Natural killer cell (primary cell): ENCODE data around the gene CSTB. TPM values are rescaled to one million over a fixed set of nuclear protein-coding genes. Genes with fewer than 3 reads are reported as not detected.

Experiments used
- ATAC-seq, 3 donors: fragments of 150-1000 bp in 2 of 3; fragments of 200-7000 bp in 1 of 3; cut with Tn5 transposase; 1 replicate in 1 of 3; 2 replicates in 2 of 3; pipeline ENCODE4 v1.10.0; 2021; ENCODE audit warnings: mild to moderate bottlenecking in 2 of 3, moderate library complexity in 2 of 3
- DNase-seq, 2 donors: peaks; one replicate each; pipeline versions ENCODE4 v3.0.0 to v3.0.0-alpha.2; 2013 to 2021; ENCODE audit warnings: mixed read lengths in 1 of 2
- H3K27ac ChIP-seq: one replicate; pipeline ENCODE4 v1.5.1; 2013; ENCODE audit warnings: mild to moderate bottlenecking, low read length
- H3K27me3 ChIP-seq: one replicate; pipeline ENCODE4 v1.6.1; 2013; ENCODE audit warnings: low read length; ENCODE audit not compliant: control insufficient read depth, insufficient read depth
- H3K36me3 ChIP-seq: one replicate; pipeline ENCODE4 v1.6.1; 2013; ENCODE audit warnings: low read length; ENCODE audit not compliant: control insufficient read depth, insufficient read depth
- H3K4me1 ChIP-seq: one replicate; pipeline ENCODE4 v1.6.1; 2013; ENCODE audit warnings: low read length; ENCODE audit not compliant: control insufficient read depth, insufficient read depth
- H3K4me3 ChIP-seq: one replicate; pipeline ENCODE4 v1.5.1; 2013; ENCODE audit warnings: low read length
- H3K9me3 ChIP-seq: one replicate; pipeline ENCODE4 v1.6.1; 2013; ENCODE audit warnings: low read length; ENCODE audit not compliant: control insufficient read depth, insufficient read depth
- H3K27ac Mint-ChIP-seq, 2 donors: one replicate each; pipeline ENCODE4 v1.8.0; 2022; ENCODE audit warnings: mild to moderate bottlenecking in 2 of 2, mixed read lengths in 2 of 2, moderate library complexity in 1 of 2
- H3K27me3 Mint-ChIP-seq, 2 donors: one replicate each; pipeline ENCODE4 v1.8.0; 2022; ENCODE audit warnings: low read depth in 2 of 2, mixed read lengths in 2 of 2
- H3K36me3 Mint-ChIP-seq: one replicate; pipeline ENCODE4 v1.8.0; 2022; ENCODE audit warnings: mixed read lengths
- H3K4me1 Mint-ChIP-seq, 2 donors: one replicate each; pipeline ENCODE4 v1.8.0; 2022; ENCODE audit warnings: mixed read lengths in 2 of 2
- H3K4me3 Mint-ChIP-seq: one replicate; pipeline ENCODE4 v1.8.0; 2022; ENCODE audit warnings: mild to moderate bottlenecking, moderate library complexity, mixed read lengths
- H3K9me3 Mint-ChIP-seq, 2 donors: one replicate each; pipeline ENCODE4 v1.8.0; 2022; ENCODE audit warnings: mixed read lengths in 2 of 2
- WGBS: methylation state at CpG from one replicate; pipeline ENCODE4 v1.1.7; 2013; ENCODE audit warnings: missing lambda C conversion rate; ENCODE audit not compliant: insufficient coverage; 5-methylcytosine and 5-hydroxymethylcytosine counted together
- intact Hi-C: fragments of 100-400 bp; cut with micrococcal nuclease; formaldehyde crosslinking; loops from one replicate; pipeline ENCODE4 v1.14.2; 2022
- total RNA-seq, 4 donors: library from RNA; stranded (reverse); fragments of 120-200 nt in 1 of 4; gene quantifications; one replicate each; pipeline versions ENCODE4 v1.2.3 to v1.2.4, GENCODE V29; 2013 to 2022
- TF ChIP-seq, protein P1 (sequence below): fragments of 200-600 bp; IDR thresholded peaks from one replicate; pipeline ENCODE4 v1.8.0; 2022; ENCODE audit warnings: antibody characterized with exemption

The CSTB gene
- total RNA-seq, 3 donors from 2014 or later (not counting 1 experiment from before 2014, with no cell fraction given): 18.5 to 23.1 (median 22.7) TPM

GRCh38 chr21:43805275-43805800 lies 29.2 kb upstream of the CSTB start:
- 52% methylated on average over 14 of the region's 14 CpGs for WGBS
- Histone ChIP-seq H3K36me3 (peaks cover 34% of the 10 kb centered on the region), H3K27me3 (no peaks in the 10 kb centered on the region), H3K4me3 (no peak overlapping the region), H3K27ac (peak overlapping the region; percentile 47), H3K4me1 (peaks cover 28% of the 10 kb centered on the region), H3K9me3 (no peaks in the 10 kb centered on the region)
- no peak for DNase-seq
- Mint-ChIP-seq H3K9me3 (no peaks in the 10 kb centered on the region), H3K27me3 (no peaks in the 10 kb centered on the region), H3K4me1 (no peaks in the 10 kb centered on the region), H3K4me3 (no peak overlapping the region), H3K27ac (no peak overlapping the region), H3K36me3 (no peaks in the 10 kb centered on the region)
- intact Hi-C loops: no loop called here
- TF ChIP-seq, protein P1, sequence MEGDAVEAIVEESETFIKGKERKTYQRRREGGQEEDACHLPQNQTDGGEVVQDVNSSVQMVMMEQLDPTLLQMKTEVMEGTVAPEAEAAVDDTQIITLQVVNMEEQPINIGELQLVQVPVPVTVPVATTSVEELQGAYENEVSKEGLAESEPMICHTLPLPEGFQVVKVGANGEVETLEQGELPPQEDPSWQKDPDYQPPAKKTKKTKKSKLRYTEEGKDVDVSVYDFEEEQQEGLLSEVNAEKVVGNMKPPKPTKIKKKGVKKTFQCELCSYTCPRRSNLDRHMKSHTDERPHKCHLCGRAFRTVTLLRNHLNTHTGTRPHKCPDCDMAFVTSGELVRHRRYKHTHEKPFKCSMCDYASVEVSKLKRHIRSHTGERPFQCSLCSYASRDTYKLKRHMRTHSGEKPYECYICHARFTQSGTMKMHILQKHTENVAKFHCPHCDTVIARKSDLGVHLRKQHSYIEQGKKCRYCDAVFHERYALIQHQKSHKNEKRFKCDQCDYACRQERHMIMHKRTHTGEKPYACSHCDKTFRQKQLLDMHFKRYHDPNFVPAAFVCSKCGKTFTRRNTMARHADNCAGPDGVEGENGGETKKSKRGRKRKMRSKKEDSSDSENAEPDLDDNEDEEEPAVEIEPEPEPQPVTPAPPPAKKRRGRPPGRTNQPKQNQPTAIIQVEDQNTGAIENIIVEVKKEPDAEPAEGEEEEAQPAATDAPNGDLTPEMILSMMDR: no peak
- peak in 1 of 3 donors; percentile 56 for ATAC-seq

DNA sequence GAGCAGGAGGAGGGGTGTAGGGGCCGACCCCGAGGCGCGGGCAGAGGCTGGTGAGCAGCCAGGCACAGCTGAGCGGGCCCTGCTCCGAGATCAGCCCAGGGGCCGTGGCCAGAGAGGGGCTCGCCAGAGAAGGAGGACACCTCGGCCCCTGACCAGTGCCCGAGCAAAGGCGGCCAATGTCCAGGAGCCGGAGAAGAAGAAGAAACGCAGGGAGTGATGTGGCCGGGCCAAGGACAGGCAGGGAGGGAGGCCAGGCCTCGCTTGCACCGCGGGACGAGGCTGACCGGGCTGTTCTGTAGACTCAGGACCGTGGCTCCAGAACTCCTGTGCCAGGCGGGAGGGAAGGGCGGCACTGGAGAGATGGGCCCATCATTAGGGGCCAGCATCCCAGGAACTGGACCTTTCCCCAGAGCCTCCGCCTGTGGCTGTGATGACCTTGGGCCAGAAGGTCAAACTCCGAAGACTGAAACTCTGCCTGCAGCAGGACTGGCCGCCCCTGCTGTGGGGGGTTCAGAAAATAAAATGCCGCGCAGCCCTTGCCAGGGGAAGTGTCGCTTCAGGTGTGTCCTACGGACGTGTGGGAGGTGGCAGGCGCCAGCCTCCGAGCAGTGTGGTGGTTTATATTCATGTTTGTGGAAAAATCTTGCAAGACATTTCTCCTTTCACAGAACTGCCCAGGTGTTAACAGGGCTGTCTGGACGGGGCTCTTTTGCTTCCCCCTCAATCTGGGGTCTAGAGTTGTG lies 27.6 kb upstream of the CSTB start:
- Mint-ChIP-seq H3K27ac (no peak overlapping the region), H3K4me1 (no peaks in the 10 kb centered on the region), H3K36me3 (no peaks in the 10 kb centered on the region), H3K4me3 (no peak overlapping the region), H3K9me3 (no peaks in the 10 kb centered on the region), H3K27me3 (no peaks in the 10 kb centered on the region)
- intact Hi-C loops: no loop called here
- no peak overlapping the region for H3K27ac ChIP-seq
- TF ChIP-seq, protein P1: no peak
- no peak overlapping the region for H3K4me3 ChIP-seq
- peaks cover 28% of the 10 kb centered on the region for H3K4me1 ChIP-seq
- no peaks in the 10 kb centered on the region for H3K27me3 ChIP-seq
- no peaks in the 10 kb centered on the region for H3K9me3 ChIP-seq
- DNase-seq (no peak), ATAC-seq (no peak)
- WGBS: 92% methylated on average over 33 of the region's 33 CpGs
- H3K36me3 ChIP-seq: peaks cover 43% of the 10 kb centered on the region

DNA sequence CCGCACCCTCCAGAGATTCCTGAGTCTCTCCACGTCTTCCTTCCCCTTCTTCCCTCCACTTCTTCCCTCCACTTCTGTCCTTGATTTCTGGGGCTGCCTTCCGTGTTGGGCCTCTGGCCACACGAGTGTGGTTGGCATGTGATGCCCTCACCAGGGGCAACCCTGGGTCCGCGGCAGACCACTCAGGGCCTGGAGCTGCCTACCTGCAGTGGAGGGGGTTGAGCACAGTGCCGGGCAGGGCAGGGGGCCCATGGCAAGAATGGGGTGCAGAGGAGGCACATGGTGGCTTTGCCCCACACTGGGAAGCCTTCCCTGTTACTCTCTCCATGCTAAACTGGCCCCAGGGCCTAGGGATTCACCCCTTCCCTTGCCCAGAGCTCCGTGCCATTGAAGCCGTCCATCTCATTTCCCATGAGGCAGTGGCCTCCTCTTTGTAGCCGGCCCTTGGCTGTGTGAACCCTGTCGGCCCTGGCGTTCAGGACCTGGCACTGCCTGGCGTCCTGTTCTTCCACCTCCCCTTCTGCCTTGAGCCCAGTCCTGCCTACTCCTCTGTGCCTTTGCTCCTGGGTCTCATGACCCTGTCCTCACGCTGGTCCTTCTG lies 26.7 kb upstream of the CSTB start:
- intact Hi-C loops: no loop called here
- no peaks in the 10 kb centered on the region for H3K4me1 Mint-ChIP-seq
- peaks cover 51% of the 10 kb centered on the region for H3K36me3 ChIP-seq
- no peaks in the 10 kb centered on the region for H3K27me3 Mint-ChIP-seq
- 95% methylated on average over 14 of the region's 14 CpGs for WGBS
- ATAC-seq: no peak
- no peak overlapping the region for H3K4me3 ChIP-seq
- H3K36me3 Mint-ChIP-seq: no peaks in the 10 kb centered on the region
- no peaks in the 10 kb centered on the region for H3K9me3 Mint-ChIP-seq
- no peak for DNase-seq
- no peak overlapping the region for H3K27ac Mint-ChIP-seq
- no peak overlapping the region for H3K4me3 Mint-ChIP-seq
- no peak overlapping the region for H3K27ac ChIP-seq
- H3K9me3 ChIP-seq: no peaks in the 10 kb centered on the region
- no peaks in the 10 kb centered on the region for H3K27me3 ChIP-seq
- TF ChIP-seq, protein P1: no peak
- H3K4me1 ChIP-seq: peaks cover 28% of the 10 kb centered on the region
